ENCODE data around the gene LRP6. TPM values are rescaled to one million over a fixed set of nuclear protein-coding genes. Genes with fewer than 3 reads are reported as not detected.

LRP6 gene
- total and polyA plus RNA-seq, 2 of the 8 experiments (the other 6 are each of a cell fraction or from before 2014, with no cell fraction given): 53.6 to 73.2 TPM

GRCh38 chr12:12209675-12210074, 57.2 kb downstream of the LRP6 start (continued):
- no peak for TF ChIP-seq CHD7 (IDR thresholded peaks at IDR 0.05; ENCODE audit: insufficient replicate concordance, low read length)
- TF ChIP-seq POLR2A (IDR thresholded peaks at IDR 0.05; ENCODE audit: control extremely low read depth in 1 of 2, low read depth in 2 of 2, low read length in 2 of 2): no peak
- TF ChIP-seq SP2 (IDR thresholded peaks at IDR 0.05; ENCODE audit: low read length): no peak
- TF ChIP-seq KDM5A (IDR thresholded peaks at IDR 0.05; ENCODE audit: low read length): no peak
- TF ChIP-seq CTBP2 (IDR thresholded peaks at IDR 0.05; ENCODE audit: borderline replicate concordance, insufficient read depth, insufficient read length, low read length): no peak
- TF ChIP-seq SUZ12 (IDR thresholded peaks at IDR 0.05; ENCODE audit: low read length): no peak
- TF ChIP-seq, protein P1, sequence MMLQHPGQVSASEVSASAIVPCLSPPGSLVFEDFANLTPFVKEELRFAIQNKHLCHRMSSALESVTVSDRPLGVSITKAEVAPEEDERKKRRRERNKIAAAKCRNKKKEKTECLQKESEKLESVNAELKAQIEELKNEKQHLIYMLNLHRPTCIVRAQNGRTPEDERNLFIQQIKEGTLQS (IDR thresholded peaks at IDR 0.05; ENCODE audit: insufficient read depth, low read depth, low read length): no peak
- TF ChIP-seq KDM4A (IDR thresholded peaks at IDR 0.05; ENCODE audit: low read depth, low read length, severe bottlenecking): no peak
- TF ChIP-seq POU5F1 (IDR thresholded peaks at IDR 0.05; ENCODE audit: low read depth, low read length): no peak

Data from H1 (cell line).